Transverse colon (tissue), 4 donors: ENCODE results near the gene FOXD3. TPM values are rescaled to one million over a fixed set of nuclear protein-coding genes. Genes with fewer than 3 reads are reported as not detected.

Experiments used
- DNase-seq: peaks from one replicate; pipeline ENCODE4 v3.0.0-alpha.2; 2019
- H3K27ac ChIP-seq, 4 donors: fragments of 200-600 bp; sonication (generic); 2 replicates each; pipeline ENCODE4 v1.5.1; 2016 to 2018; ENCODE audit warnings: inconsistent platforms in 4 of 4
- H3K27me3 ChIP-seq: fragments of 200-600 bp; sonication (generic); 2 replicates; pipeline ENCODE4 v1.5.1; 2017; ENCODE audit warnings: inconsistent platforms
- H3K36me3 ChIP-seq, 4 donors: fragments of 200-600 bp; sonication (generic); 2 replicates each; pipeline ENCODE4 v1.5.1; 2017 to 2019; ENCODE audit warnings: inconsistent platforms in 4 of 4
- H3K4me1 ChIP-seq, 4 donors: fragments of 200-600 bp; sonication (generic); 2 replicates each; pipeline ENCODE4 v1.5.1; 2017 to 2020; ENCODE audit warnings: inconsistent platforms in 4 of 4
- H3K4me3 ChIP-seq, 4 donors: fragments of 200-600 bp; sonication (generic); 1 replicate in 1 of 4; 2 replicates in 3 of 4; pipeline versions ENCODE4 v1.5.1 to v1.6.1; 2017 to 2019; ENCODE audit warnings: inconsistent platforms in 4 of 4
- H3K9me3 ChIP-seq, 2 donors: fragments of 200-600 bp; sonication (generic); 2 replicates each; pipeline ENCODE4 v1.5.1; 2017 to 2019; ENCODE audit warnings: inconsistent platforms in 2 of 2
- CTCF ChIP-seq, 5 experiments: fragments of 200-600 bp in 3 of 5; fragments of 450-650 bp in 2 of 5; sonication (generic) in 3 of 5; IDR thresholded peaks; 1 replicate in 2 of 5; 2 replicates in 3 of 5; pipeline ENCODE4 v1.5.1; 2016 to 2017; ENCODE audit warnings: antibody characterized with exemption in 5 of 5, inconsistent platforms in 3 of 5, mild to moderate bottlenecking in 2 of 5, moderate library complexity in 1 of 5
- EP300 ChIP-seq: sonication (generic); formaldehyde crosslinking; IDR thresholded peaks from one replicate; pipeline ENCODE4 v1.6.1; 2017; ENCODE audit warnings: antibody characterized with exemption, low read depth
- POLR2A ChIP-seq: fragments of 450-650 bp; IDR thresholded peaks from one replicate; pipeline ENCODE4 v1.6.1; 2016; ENCODE audit warnings: antibody characterized with exemption, mild to moderate bottlenecking, moderate library complexity
- POLR2AphosphoS5 ChIP-seq, 3 donors: sonication (generic); formaldehyde crosslinking; IDR thresholded peaks; one replicate each; pipeline ENCODE4 v1.6.1; 2016; ENCODE audit warnings: antibody characterized with exemption in 3 of 3
- WGBS, 2 donors: methylation state at CpG; one replicate each; pipeline ENCODE4 v1.1.5; 2018; ENCODE audit warnings: low coverage in 1 of 2; 5-methylcytosine and 5-hydroxymethylcytosine counted together
- in situ Hi-C, 4 donors: fragments of 200-750 bp; cut with MboI; loops; one replicate each; pipeline versions ENCODE4 v1.15.0 to v1.15.1; 2017; ENCODE audit warnings: low sequenced_read_pairs in 3 of 4, low pct_ligation_motif_present in 1 of 4, low pct_unique_long_range_greater_than_20kb in 1 of 4
- intact Hi-C: fragments of 100-400 bp; cut with DNase I; formaldehyde crosslinking; loops from one replicate; pipeline ENCODE4 v1.15.1; 2023; ENCODE audit warnings: low total_unique reads
- total RNA-seq, 4 donors: library from RNA; depleted of rRNA; stranded (reverse); fragments of >200 nt; gene quantifications; one replicate each; pipeline ENCODE4 v1.1.0, GENCODE V29; 2016

The FOXD3 gene
- total RNA-seq, 4 donors from 2014 or later: 0.32 to 0.68 TPM; not detected in 2

GRCh38 chr1:63322944-63323864, 837 bp downstream of the FOXD3 start:
- no peaks in the 10 kb centered on the region for H3K36me3 ChIP-seq
- peak overlapping the region in 3 of 4 donors; percentile 31 to 64 (median 50) for H3K4me3 ChIP-seq
- peak overlapping the region in 2 of 4 donors; percentile 36 for H3K27ac ChIP-seq
- WGBS, 2 donors: 8% methylated on average over 42 of the region's 104 CpGs; no CpG with 5 or more reads in 1 of the 2 donors
- H3K4me1 ChIP-seq: peaks cover 0 to 49% (median 37%) of the 10 kb centered on the region in 4 donors
- peaks cover 100% of the 10 kb centered on the region for H3K27me3 ChIP-seq
- TF ChIP-seq CTCF (IDR thresholded peaks at IDR 0.05) (no peak), POLR2AphosphoS5 (IDR thresholded peaks at IDR 0.05) (no peak), EP300 (no peak), POLR2A (no peak)
- H3K9me3 ChIP-seq: no peaks in the 10 kb centered on the region
- in situ Hi-C loops: no loop called here
- peak; percentile 31 for DNase-seq
- intact Hi-C loops: no loop called here

- peaks cover 0 to 47% (median 37%) of the 10 kb centered on the region in 4 donors for H3K4me1 ChIP-seq
- H3K36me3 ChIP-seq: no peaks in the 10 kb centered on the region
- H3K27ac ChIP-seq: no peak overlapping the region
- DNase-seq: no peak
- intact Hi-C loops (no loop called here), in situ Hi-C loops (no loop called here)
- TF ChIP-seq POLR2A: no peak
- TF ChIP-seq CTCF (IDR thresholded peaks at IDR 0.05): no peak
- TF ChIP-seq EP300: no peak
- no peak for TF ChIP-seq POLR2AphosphoS5 (IDR thresholded peaks at IDR 0.05)
- H3K4me3 ChIP-seq: peak overlapping the region in 3 of 4 donors; percentile 31 to 64 (median 50)
- peaks cover 100% of the 10 kb centered on the region for H3K27me3 ChIP-seq
- no peaks in the 10 kb centered on the region for H3K9me3 ChIP-seq
- WGBS, 2 donors: 9 to 18% methylated on average over 11 to 49 of the region's 114 CpGs
Measured at GRCh38 chr1:63323865-63324778, 1.8 kb downstream of the FOXD3 start.

GRCh38 chr1:63324779-63325119, 2.4 kb downstream of the FOXD3 start:
- H3K36me3 ChIP-seq: no peaks in the 10 kb centered on the region
- TF ChIP-seq POLR2AphosphoS5 (IDR thresholded peaks at IDR 0.05): no peak
- no peak for TF ChIP-seq EP300
- no peak for TF ChIP-seq CTCF (IDR thresholded peaks at IDR 0.05)
- no peak for TF ChIP-seq POLR2A
- peaks cover 100% of the 10 kb centered on the region for H3K27me3 ChIP-seq
- H3K27ac ChIP-seq: no peak overlapping the region
- H3K9me3 ChIP-seq: no peaks in the 10 kb centered on the region
- intact Hi-C loops: no loop called here
- DNase-seq: no peak
- WGBS, 2 donors: 16 to 17% methylated on average over 7 of the region's 7 CpGs
- peak overlapping the region in 1 of 4 donors; percentile 64 for H3K4me3 ChIP-seq
- in situ Hi-C loops: no loop called here
- peaks cover 0 to 50% (median 40%) of the 10 kb centered on the region in 4 donors for H3K4me1 ChIP-seq
